RCC 7860 (cell line): ENCODE measurements around the gene TKT.
"Not testable (repeated sequence)": the region's sequence is repeated elsewhere in the genome, so short reads cannot be mapped to it uniquely, and the experiment has no call there.

ENCODE experiments used
- DNase-seq: peaks from one replicate; pipeline ENCODE4 v3.0.0-alpha.2; 2015; ENCODE audit warnings: low spot score
- FAIRE-seq: peaks from 2 replicates; lab custom pipeline; 2012; peaks lifted over from hg19 to GRCh38; lab: Jason Lieb, UNC

TKT gene

GRCh38 chr3:53260286-53260785, 4.5 kb upstream of the TKT start:
- DNase-seq (no peak), FAIRE-seq (no peak)

GRCh38 chr3:53259427-53260259, 3.8 kb upstream of the TKT start:
- FAIRE-seq (no peak), DNase-seq (no peak)

- no peak for FAIRE-seq
Observed at GRCh38 chr3:53258600-53259426, 3.0 kb upstream of the TKT start.

GRCh38 chr3:53257465-53257864, 1.6 kb upstream of the TKT start:
- DNase-seq = no peak
- FAIRE-seq = no peak

More at GRCh38 chr3:53258600-53259426, 3.0 kb upstream of the TKT start:
- DNase-seq = no peak

- FAIRE-seq = no peak
- DNase-seq = no peak
Observed at GRCh38 chr3:53256704-53257055, 858 bp upstream of the TKT start.

GRCh38 chr3:53255423-53255774, 423 bp downstream of the TKT start:
- DNase-seq (no peak), FAIRE-seq (no peak)

GRCh38 chr3:53254509-53255422, 1.1 kb downstream of the TKT start:
- DNase-seq (peak; percentile 30), FAIRE-seq (no peak)

- no peak for DNase-seq
Observed at GRCh38 chr3:53253707-53254508, 1.9 kb downstream of the TKT start.

GRCh38 chr3:53252947-53253322, 2.9 kb downstream of the TKT start:
- DNase-seq, FAIRE-seq: not testable (repeated sequence)

More at GRCh38 chr3:53253707-53254508, 1.9 kb downstream of the TKT start:
- no peak for FAIRE-seq

- FAIRE-seq (no peak), DNase-seq (no peak)
Observed at GRCh38 chr3:53252096-53252946, 3.5 kb downstream of the TKT start.

- DNase-seq (no peak), FAIRE-seq (no peak)
Observed at GRCh38 chr3:53250881-53251605, 4.8 kb downstream of the TKT start.

GRCh38 chr3:53250453-53250852, 5.4 kb downstream of the TKT start:
- no peak for DNase-seq
- FAIRE-seq = no peak

- FAIRE-seq (no peak), DNase-seq (no peak)
Observed at GRCh38 chr3:53248161-53248560, 7.7 kb downstream of the TKT start.

GRCh38 chr3:53247619-53248018, 8.2 kb downstream of the TKT start:
- no peak for FAIRE-seq
- DNase-seq = no peak

- FAIRE-seq (no peak), DNase-seq (no peak)
Observed at GRCh38 chr3:53244271-53244670, 11.6 kb downstream of the TKT start.

GRCh38 chr3:53243785-53244184, 12.0 kb downstream of the TKT start:
- no peak for DNase-seq
- FAIRE-seq = no peak

GRCh38 chr3:53243165-53243564, 12.7 kb downstream of the TKT start:
- FAIRE-seq (no peak), DNase-seq (no peak)

GRCh38 chr3:53242642-53243041, 13.2 kb downstream of the TKT start:
- FAIRE-seq = no peak
- DNase-seq = no peak

- DNase-seq = no peak
- no peak for FAIRE-seq
Observed at GRCh38 chr3:53242155-53242554, 13.7 kb downstream of the TKT start.
